Measurements from ENCODE around the gene ESRRA. TPM values are rescaled to one million over a fixed set of nuclear protein-coding genes. Genes with fewer than 3 reads are reported as not detected.
A peak's percentile ranks its signal among the peaks of the same experiment; 100 is the strongest.

The ESRRA gene
- total RNA-seq, 2 experiments from 2014 or later: 10.9 to 12.0 TPM

GRCh38 chr11:64295760-64296159 lies 9.6 kb upstream of the ESRRA start:
- H3K27ac Mint-ChIP-seq: no peak overlapping the region
- H3K27me3 ChIP-seq (ENCODE audit: control insufficient read depth in 1 of 2, insufficient read depth in 2 of 2, low read length in 2 of 2): peaks cover 79 to 92% of the 10 kb centered on the region in 2 experiments
- H3K4me1 ChIP-seq (ENCODE audit: insufficient read depth, low read length): peaks cover 44% of the 10 kb centered on the region
- CTCF ChIA-PET: interaction anchor here (1.4 kb wide), 1 partner anchor 24 kb away, joined by 3 read pairs; no protein-coding TSS in a partner anchor
- H3K9me3 Mint-ChIP-seq: no peaks in the 10 kb centered on the region
- no peak for TF ChIP-seq CTCF (IDR thresholded peaks at IDR 0.05)
- no peaks in the 10 kb centered on the region for H3K36me3 Mint-ChIP-seq (ENCODE audit: low read depth)
- H3K4me1 Mint-ChIP-seq (ENCODE audit: low read depth): peaks cover 19% of the 10 kb centered on the region
- intact Hi-C loops (cut with DNase I, micrococcal nuclease): no loop called here
- DNase-seq: no peak
- peaks cover 0 to 22% of the 10 kb centered on the region in 2 experiments for H3K9me3 ChIP-seq (ENCODE audit: control insufficient read depth in 1 of 2, insufficient read depth in 1 of 2, low read length in 2 of 2)
- no peak overlapping the region for H3K27ac ChIP-seq (ENCODE audit: low read depth in 1 of 2, low read length in 2 of 2)
- peaks cover 81% of the 10 kb centered on the region for H3K27me3 Mint-ChIP-seq
- H3K36me3 ChIP-seq (ENCODE audit: insufficient read depth, low read length): no peaks in the 10 kb centered on the region
- no peak for ATAC-seq (ENCODE audit: poor library complexity)
- H3K4me3 ChIP-seq (ENCODE audit: low read length): no peak overlapping the region
- H3K4me3 Mint-ChIP-seq: no peak overlapping the region
- POLR2A ChIA-PET: no interaction called here

- ATAC-seq (ENCODE audit: poor library complexity): no peak
- Mint-ChIP-seq H3K27me3 (peaks cover 84% of the 10 kb centered on the region), H3K36me3 (ENCODE audit: low read depth) (no peaks in the 10 kb centered on the region), H3K9me3 (no peaks in the 10 kb centered on the region), H3K27ac (no peak overlapping the region), H3K4me3 (no peak overlapping the region), H3K4me1 (ENCODE audit: low read depth) (peaks cover 23% of the 10 kb centered on the region)
- H3K4me3 ChIP-seq (ENCODE audit: low read length): no peak overlapping the region
- H3K4me1 ChIP-seq (ENCODE audit: insufficient read depth, low read length): peaks cover 44% of the 10 kb centered on the region
- ChIA-PET CTCF (interaction anchor here (1.4 kb wide), 1 partner anchor 25 kb away, joined by 3 read pairs; no protein-coding TSS in a partner anchor), POLR2A (no interaction called here)
- intact Hi-C loops (cut with DNase I, micrococcal nuclease): no loop called here
- no peaks in the 10 kb centered on the region for H3K36me3 ChIP-seq (ENCODE audit: insufficient read depth, low read length)
- no peak overlapping the region for H3K27ac ChIP-seq (ENCODE audit: low read depth in 1 of 2, low read length in 2 of 2)
- H3K27me3 ChIP-seq (ENCODE audit: control insufficient read depth in 1 of 2, insufficient read depth in 2 of 2, low read length in 2 of 2): peaks cover 78 to 92% of the 10 kb centered on the region in 2 experiments
- TF ChIP-seq CTCF (IDR thresholded peaks at IDR 0.05): no peak
- H3K9me3 ChIP-seq (ENCODE audit: control insufficient read depth in 1 of 2, insufficient read depth in 1 of 2, low read length in 2 of 2): peaks cover 0 to 21% of the 10 kb centered on the region in 2 experiments
- DNase-seq: no peak
Observed at GRCh38 chr11:64296236-64296635, 9.1 kb upstream of the ESRRA start.

- H3K36me3 ChIP-seq (ENCODE audit: insufficient read depth, low read length): no peaks in the 10 kb centered on the region
- peaks cover 47% of the 10 kb centered on the region for H3K4me1 ChIP-seq (ENCODE audit: insufficient read depth, low read length)
- no peak for ATAC-seq (ENCODE audit: poor library complexity)
- no peak overlapping the region for H3K4me3 ChIP-seq (ENCODE audit: low read length)
- H3K4me3 Mint-ChIP-seq: peak overlapping the region; percentile 0
- peaks cover 0 to 24% of the 10 kb centered on the region in 2 experiments for H3K9me3 ChIP-seq (ENCODE audit: control insufficient read depth in 1 of 2, insufficient read depth in 1 of 2, low read length in 2 of 2)
- no peak for TF ChIP-seq CTCF (IDR thresholded peaks at IDR 0.05)
- peaks cover 23% of the 10 kb centered on the region for H3K4me1 Mint-ChIP-seq (ENCODE audit: low read depth)
- H3K27ac Mint-ChIP-seq: no peak overlapping the region
- H3K36me3 Mint-ChIP-seq (ENCODE audit: low read depth): no peaks in the 10 kb centered on the region
- DNase-seq: no peak
- H3K27ac ChIP-seq (ENCODE audit: low read depth in 1 of 2, low read length in 2 of 2): no peak overlapping the region
- peaks cover 92% of the 10 kb centered on the region for H3K27me3 Mint-ChIP-seq
- ChIA-PET POLR2A (interaction anchor here (0.6 kb wide), 1 partner anchor 91 kb away, joined by 3 read pairs; no protein-coding TSS in a partner anchor), CTCF (interaction anchor here (1.3 to 1.4 kb wide), 2 partner anchors 26 to 93 kb away, joined by 3 to 5 read pairs; no protein-coding TSS in a partner anchor)
- intact Hi-C loops (cut with DNase I, micrococcal nuclease): no loop called here
- peaks cover 85 to 96% of the 10 kb centered on the region in 2 experiments for H3K27me3 ChIP-seq (ENCODE audit: control insufficient read depth in 1 of 2, insufficient read depth in 2 of 2, low read length in 2 of 2)
- no peaks in the 10 kb centered on the region for H3K9me3 Mint-ChIP-seq
Observed at GRCh38 chr11:64296830-64297698, 8.3 kb upstream of the ESRRA start.
